ENCODE measurements around the gene FGF9. TPM values are rescaled to one million over a fixed set of nuclear protein-coding genes. Genes with fewer than 3 reads are reported as not detected.
A peak's percentile ranks its signal among the peaks of the same experiment; 100 is the strongest.

FGF9 gene
- total RNA-seq, 1 experiment from 2014 or later = 0.21 TPM

GRCh38 chr13:21676611-21677021 lies 5.7 kb downstream of the FGF9 start:
- no peaks in the 10 kb centered on the region for H3K36me3 ChIP-seq (ENCODE audit: insufficient read depth, low read length, poor library complexity, severe bottlenecking)
- intact Hi-C loops (cut with micrococcal nuclease; ENCODE audit: unreplicated experiment) = no loop called here
- H3K27ac ChIP-seq (ENCODE audit: low read depth, low read length, poor library complexity, severe bottlenecking) = no peak overlapping the region
- ChIA-PET POLR2A (ENCODE audit: low non-redundant PET) (interaction anchor here (0.6 kb wide), 1 partner anchor 49 kb away, joined by 3 read pairs; no protein-coding TSS in a partner anchor), CTCF (interaction anchor here (0.6 kb wide), 1 partner anchor 50 kb away, joined by 4 read pairs; no protein-coding TSS in a partner anchor)
- peaks cover 22% of the 10 kb centered on the region for H3K4me1 ChIP-seq (ENCODE audit: insufficient read depth, low read length, poor library complexity, severe bottlenecking)
- peaks cover 58% of the 10 kb centered on the region for H3K27me3 ChIP-seq (replicated peaks; ENCODE audit: insufficient read depth, low read depth, low read length, poor library complexity)
- DNase-seq (ENCODE audit: low spot score) = no peak
- no peaks in the 10 kb centered on the region for H3K9me3 ChIP-seq (ENCODE audit: low read depth, low read length, poor library complexity, severe bottlenecking)
- no TSS peak for BruUV-seq (replicated peaks)
- no peak overlapping the region for H3K4me3 ChIP-seq (ENCODE audit: low read depth, low read length, poor library complexity, severe bottlenecking)
- TF ChIP-seq CTCF (conservative IDR thresholded peaks at IDR 0.05; ENCODE audit: low read depth, low read length) (peak; percentile 42), EZH2 (IDR thresholded peaks at IDR 0.05; ENCODE audit: borderline replicate concordance, low read depth, low read length, poor library complexity, severe bottlenecking) (no peak)

GRCh38 chr13:21677075-21677623 lies 6.3 kb downstream of the FGF9 start:
- Histone ChIP-seq H3K36me3 (ENCODE audit: insufficient read depth, low read length, poor library complexity, severe bottlenecking) (no peaks in the 10 kb centered on the region), H3K27ac (ENCODE audit: low read depth, low read length, poor library complexity, severe bottlenecking) (no peak overlapping the region), H3K4me1 (ENCODE audit: insufficient read depth, low read length, poor library complexity, severe bottlenecking) (peaks cover 18% of the 10 kb centered on the region), H3K27me3 (replicated peaks; ENCODE audit: insufficient read depth, low read depth, low read length, poor library complexity) (peaks cover 52% of the 10 kb centered on the region), H3K9me3 (ENCODE audit: low read depth, low read length, poor library complexity, severe bottlenecking) (no peaks in the 10 kb centered on the region), H3K4me3 (ENCODE audit: low read depth, low read length, poor library complexity, severe bottlenecking) (no peak overlapping the region)
- BruUV-seq (replicated peaks) = no TSS peak
- intact Hi-C loops (cut with micrococcal nuclease; ENCODE audit: unreplicated experiment) = no loop called here
- TF ChIP-seq CTCF (conservative IDR thresholded peaks at IDR 0.05; ENCODE audit: low read depth, low read length) = no peak
- TF ChIP-seq EZH2 (IDR thresholded peaks at IDR 0.05; ENCODE audit: borderline replicate concordance, low read depth, low read length, poor library complexity, severe bottlenecking) = no peak
- ChIA-PET CTCF (no interaction called here), POLR2A (ENCODE audit: low non-redundant PET) (interaction anchor here (0.6 kb wide), 2 partner anchors 50 to 394 kb away, joined by 3 to 4 read pairs; no protein-coding TSS in a partner anchor)
- no peak for DNase-seq (ENCODE audit: low spot score)

GRCh38 chr13:21683034-21683733 lies 12.3 kb downstream of the FGF9 start:
- DNase-seq (ENCODE audit: low spot score) = no peak
- Histone ChIP-seq H3K27ac (ENCODE audit: low read depth, low read length, poor library complexity, severe bottlenecking) (no peak overlapping the region), H3K9me3 (ENCODE audit: low read depth, low read length, poor library complexity, severe bottlenecking) (no peaks in the 10 kb centered on the region), H3K27me3 (replicated peaks; ENCODE audit: insufficient read depth, low read depth, low read length, poor library complexity) (peaks cover 6% of the 10 kb centered on the region), H3K4me3 (ENCODE audit: low read depth, low read length, poor library complexity, severe bottlenecking) (no peak overlapping the region), H3K36me3 (ENCODE audit: insufficient read depth, low read length, poor library complexity, severe bottlenecking) (no peaks in the 10 kb centered on the region), H3K4me1 (ENCODE audit: insufficient read depth, low read length, poor library complexity, severe bottlenecking) (no peaks in the 10 kb centered on the region)
- no TSS peak for BruUV-seq (replicated peaks)
- intact Hi-C loops (cut with micrococcal nuclease; ENCODE audit: unreplicated experiment) = no loop called here
- POLR2A ChIA-PET (ENCODE audit: low non-redundant PET) = no interaction called here
- CTCF ChIA-PET = interaction anchor here (0.6 kb wide), 1 partner anchor 14 kb away, joined by 7 read pairs; no protein-coding TSS in a partner anchor
- TF ChIP-seq EZH2 (IDR thresholded peaks at IDR 0.05; ENCODE audit: borderline replicate concordance, low read depth, low read length, poor library complexity, severe bottlenecking) (no peak), CTCF (conservative IDR thresholded peaks at IDR 0.05; ENCODE audit: low read depth, low read length) (no peak)
